ENCODE results near the gene BCDIN3D.

The BCDIN3D gene

DNA sequence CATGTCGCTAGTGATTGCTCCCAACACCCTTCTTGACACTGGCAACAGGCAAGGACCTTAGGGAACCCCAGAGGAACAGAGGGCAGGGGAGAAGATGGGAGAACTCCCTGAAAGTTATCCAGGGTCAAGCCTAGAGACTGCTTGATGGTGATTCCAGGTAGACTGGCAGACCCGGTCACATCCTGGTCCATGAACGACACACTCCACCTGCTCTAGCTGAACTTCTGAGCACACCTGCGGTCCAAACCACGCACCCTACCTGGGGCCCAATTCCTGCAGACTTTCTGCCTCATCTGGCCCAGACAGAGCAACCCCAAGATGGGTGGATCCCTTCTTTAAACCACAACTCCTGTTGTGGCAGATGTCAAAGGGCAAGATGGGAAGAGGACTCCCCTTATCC is 48.9 kb downstream of the BCDIN3D start:
- no peaks in the 10 kb centered on the region for H3K27me3 ChIP-seq (ENCODE audit: insufficient read depth, low read length)
- no peak overlapping the region for H3K9ac ChIP-seq (ENCODE audit: low read depth, low read length)
- no peak overlapping the region for H3K4me3 ChIP-seq (ENCODE audit: low read length)
- peaks cover 16% of the 10 kb centered on the region for H3K36me3 ChIP-seq (ENCODE audit: insufficient read depth, low read length)
- no peaks in the 10 kb centered on the region; the same call in 1 of the 2 replicates for H3K4me1 ChIP-seq (ENCODE audit: insufficient read depth, low read length)
- no peak overlapping the region for H3K27ac ChIP-seq (ENCODE audit: low read depth, low read length)
- 93% methylated on average over 5 of the region's 5 CpGs for WGBS
- H3K9me3 ChIP-seq (ENCODE audit: insufficient read depth, low read depth, low read length), result no peaks in the 10 kb centered on the region

GRCh38 chr12:49793620-49794019 is 49.3 kb downstream of the BCDIN3D start:
- H3K4me1 ChIP-seq (ENCODE audit: insufficient read depth, low read length), result no peaks in the 10 kb centered on the region; the same call in 1 of the 2 replicates
- no peak overlapping the region for H3K27ac ChIP-seq (ENCODE audit: low read depth, low read length)
- no peaks in the 10 kb centered on the region for H3K27me3 ChIP-seq (ENCODE audit: insufficient read depth, low read length)
- H3K4me3 ChIP-seq (ENCODE audit: low read length), result no peak overlapping the region
- WGBS, result 90% methylated on average over 9 of the region's 9 CpGs
- no peak overlapping the region for H3K9ac ChIP-seq (ENCODE audit: low read depth, low read length)
- H3K9me3 ChIP-seq (ENCODE audit: insufficient read depth, low read depth, low read length), result no peaks in the 10 kb centered on the region
- peaks cover 16% of the 10 kb centered on the region for H3K36me3 ChIP-seq (ENCODE audit: insufficient read depth, low read length)

GRCh38 chr12:49792976-49793580 is 49.8 kb downstream of the BCDIN3D start:
- no peak overlapping the region for H3K4me3 ChIP-seq (ENCODE audit: low read length)
- no peaks in the 10 kb centered on the region for H3K9me3 ChIP-seq (ENCODE audit: insufficient read depth, low read depth, low read length)
- WGBS, result 94% methylated on average over 6 of the region's 11 CpGs
- no peaks in the 10 kb centered on the region; the same call in 1 of the 2 replicates for H3K4me1 ChIP-seq (ENCODE audit: insufficient read depth, low read length)
- H3K36me3 ChIP-seq (ENCODE audit: insufficient read depth, low read length), result peaks cover 12% of the 10 kb centered on the region
- no peaks in the 10 kb centered on the region for H3K27me3 ChIP-seq (ENCODE audit: insufficient read depth, low read length)
- no peak overlapping the region for H3K27ac ChIP-seq (ENCODE audit: low read depth, low read length)
- no peak overlapping the region for H3K9ac ChIP-seq (ENCODE audit: low read depth, low read length)

- Histone ChIP-seq H3K27ac (ENCODE audit: low read depth, low read length) (no peak overlapping the region), H3K9ac (ENCODE audit: low read depth, low read length) (no peak overlapping the region), H3K36me3 (ENCODE audit: insufficient read depth, low read length) (peaks cover 5% of the 10 kb centered on the region), H3K9me3 (ENCODE audit: insufficient read depth, low read depth, low read length) (peaks cover 5% of the 10 kb centered on the region; the same call in 1 of the 2 replicates), H3K27me3 (ENCODE audit: insufficient read depth, low read length) (no peaks in the 10 kb centered on the region), H3K4me1 (ENCODE audit: insufficient read depth, low read length) (no peaks in the 10 kb centered on the region; the same call in 1 of the 2 replicates), H3K4me3 (ENCODE audit: low read length) (no peak overlapping the region)
- WGBS, result 93% methylated on average over 20 of the region's 20 CpGs
Observed at GRCh38 chr12:49792181-49792970, 50.5 kb downstream of the BCDIN3D start.

- H3K9ac ChIP-seq (ENCODE audit: low read depth, low read length), result no peak overlapping the region
- no peak overlapping the region for H3K4me3 ChIP-seq (ENCODE audit: low read length)
- no peak overlapping the region for H3K27ac ChIP-seq (ENCODE audit: low read depth, low read length)
- WGBS, result 94% methylated on average over 23 of the region's 23 CpGs
- peaks cover 5% of the 10 kb centered on the region; the same call in 1 of the 2 replicates for H3K9me3 ChIP-seq (ENCODE audit: insufficient read depth, low read depth, low read length)
- H3K27me3 ChIP-seq (ENCODE audit: insufficient read depth, low read length), result no peaks in the 10 kb centered on the region
- no peaks in the 10 kb centered on the region; the same call in 1 of the 2 replicates for H3K4me1 ChIP-seq (ENCODE audit: insufficient read depth, low read length)
- peaks cover 2% of the 10 kb centered on the region; the same call in 1 of the 2 replicates for H3K36me3 ChIP-seq (ENCODE audit: insufficient read depth, low read length)
Observed at GRCh38 chr12:49791700-49792099, 51.2 kb downstream of the BCDIN3D start.

DNA sequence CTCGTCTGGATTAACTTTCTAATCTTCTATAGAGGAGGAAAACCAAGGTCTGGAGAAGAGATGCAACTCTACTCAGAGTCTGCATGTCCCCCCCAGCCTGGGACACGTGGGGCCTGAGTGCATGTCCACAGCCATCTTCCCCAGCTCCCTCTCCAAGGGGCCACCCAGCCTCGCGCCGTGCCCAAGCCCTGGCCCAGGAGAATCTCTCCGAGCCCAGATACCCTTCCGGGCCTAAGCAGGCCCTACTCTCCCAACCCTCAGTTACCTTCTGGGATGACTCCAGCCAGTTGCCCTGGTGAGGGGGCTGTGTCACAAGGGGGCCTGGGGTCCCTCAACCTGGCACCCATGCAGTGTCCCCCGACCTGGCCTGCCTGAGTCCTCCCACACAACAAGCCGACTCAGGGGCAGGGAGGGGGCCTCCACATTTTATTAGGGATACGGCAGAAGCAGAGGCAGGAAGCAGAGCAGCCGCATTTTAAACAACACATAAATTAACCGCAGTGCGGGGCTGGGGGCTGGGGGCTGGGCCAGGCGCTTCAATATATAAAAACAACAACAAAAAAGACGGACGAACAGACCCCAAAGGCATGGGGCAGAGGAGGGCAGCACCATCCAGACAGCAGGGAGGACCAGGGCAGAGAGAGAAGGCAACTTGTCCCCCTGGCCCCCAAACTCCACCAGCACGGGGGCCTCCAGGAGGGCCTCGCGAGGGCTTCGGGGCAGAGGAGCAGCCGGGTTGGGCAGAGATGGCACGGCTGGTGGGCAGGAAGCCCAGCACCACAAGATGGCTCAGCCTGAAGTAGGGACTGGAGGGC is 52.0 kb downstream of the BCDIN3D start:
- Histone ChIP-seq H3K9me3 (ENCODE audit: insufficient read depth, low read depth, low read length) (peaks cover 5% of the 10 kb centered on the region; the same call in 1 of the 2 replicates), H3K27me3 (ENCODE audit: insufficient read depth, low read length) (no peaks in the 10 kb centered on the region), H3K4me1 (ENCODE audit: insufficient read depth, low read length) (no peaks in the 10 kb centered on the region; the same call in 1 of the 2 replicates), H3K9ac (ENCODE audit: low read depth, low read length) (no peak overlapping the region), H3K27ac (ENCODE audit: low read depth, low read length) (no peak overlapping the region), H3K36me3 (ENCODE audit: insufficient read depth, low read length) (peaks cover 2% of the 10 kb centered on the region; the same call in 1 of the 2 replicates), H3K4me3 (ENCODE audit: low read length) (no peak overlapping the region)
- WGBS, result 87% methylated on average over 22 of the region's 22 CpGs

- Histone ChIP-seq H3K4me3 (ENCODE audit: low read length) (no peak overlapping the region), H3K4me1 (ENCODE audit: insufficient read depth, low read length) (no peaks in the 10 kb centered on the region; the same call in 1 of the 2 replicates), H3K27me3 (ENCODE audit: insufficient read depth, low read length) (no peaks in the 10 kb centered on the region), H3K9ac (ENCODE audit: low read depth, low read length) (no peak overlapping the region), H3K27ac (ENCODE audit: low read depth, low read length) (no peak overlapping the region), H3K9me3 (ENCODE audit: insufficient read depth, low read depth, low read length) (peaks cover 5% of the 10 kb centered on the region; the same call in 1 of the 2 replicates), H3K36me3 (ENCODE audit: insufficient read depth, low read length) (peaks cover 1% of the 10 kb centered on the region; the same call in 1 of the 2 replicates)
- 91% methylated on average over 3 of the region's 3 CpGs for WGBS
Observed at GRCh38 chr12:49789992-49790391, 52.9 kb downstream of the BCDIN3D start.

- WGBS, result 100% methylated on average over 1 of the region's 2 CpGs
- Histone ChIP-seq H3K27ac (ENCODE audit: low read depth, low read length) (no peak overlapping the region), H3K9ac (ENCODE audit: low read depth, low read length) (no peak overlapping the region), H3K27me3 (ENCODE audit: insufficient read depth, low read length) (no peaks in the 10 kb centered on the region), H3K36me3 (ENCODE audit: insufficient read depth, low read length) (no peaks in the 10 kb centered on the region), H3K4me3 (ENCODE audit: low read length) (no peak overlapping the region), H3K4me1 (ENCODE audit: insufficient read depth, low read length) (no peaks in the 10 kb centered on the region; the same call in 1 of the 2 replicates), H3K9me3 (ENCODE audit: insufficient read depth, low read depth, low read length) (peaks cover 5% of the 10 kb centered on the region; the same call in 1 of the 2 replicates)
Observed at GRCh38 chr12:49787672-49788071, 55.2 kb downstream of the BCDIN3D start.
